ENCODE measurements around the gene TKFC.

DNA sequence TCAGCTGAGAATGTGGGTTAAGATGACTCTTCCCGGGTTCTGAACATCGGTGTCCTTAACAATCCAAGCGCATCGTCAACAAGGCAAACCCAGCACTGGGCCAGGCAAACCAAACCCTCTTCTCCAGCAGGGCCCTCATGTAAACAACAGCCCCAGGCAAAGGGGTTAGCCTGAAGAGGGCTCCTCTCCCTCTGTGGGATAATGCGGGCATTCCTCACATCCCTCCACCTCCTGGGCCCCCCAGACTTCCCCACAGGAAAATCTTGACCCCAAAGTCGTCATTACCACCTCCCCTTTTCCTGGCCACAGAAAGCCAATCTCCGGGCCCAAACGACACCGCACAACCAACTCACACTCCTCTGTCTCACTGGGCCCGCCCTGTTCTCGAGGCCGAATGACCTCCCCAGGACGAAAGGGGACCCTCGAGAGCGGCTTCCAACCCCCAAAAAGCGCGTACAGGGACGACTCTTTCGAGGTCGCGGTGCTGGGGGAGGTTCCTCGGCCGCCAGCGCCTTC, 689 bp upstream of the TKFC start:
- TF ChIP-seq POLR2AphosphoS5 (IDR thresholded peaks at IDR 0.05; ENCODE audit: low read depth, low read length), result no peak
- TF ChIP-seq POLR2A (IDR thresholded peaks at IDR 0.05; ENCODE audit: low read depth, low read length), result no peak
